Activated CD8-positive, alpha-beta T cell treated with anti-CD3 and anti-CD28 coated beads for 36 hours (primary cell): Measurements from ENCODE around the gene TM6SF1. TPM values are rescaled to one million over a fixed set of nuclear protein-coding genes. Genes with fewer than 3 reads are reported as not detected.

ENCODE experiments used
- ATAC-seq: fragments of 200-7000 bp; cut with Tn5 transposase; one replicate; pipeline ENCODE4 v1.10.0; 2021; ENCODE audit warnings: mild to moderate bottlenecking, moderate library complexity
- CTCF ChIA-PET: fragments of 350-600 bp; sonication (Branson Sonifier 250); formaldehyde crosslinking; loops from one replicate; lab custom pipeline; 2021; ENCODE audit warnings: antibody characterized with exemption; lab: Charles Lee
- POLR2A ChIA-PET: fragments of 350-600 bp; sonication (Branson Sonifier 250); formaldehyde crosslinking; loops from one replicate; lab custom pipeline; 2021; ENCODE audit warnings: antibody characterized with exemption; lab: Charles Lee
- DNase-seq: peaks from one replicate; pipeline ENCODE4 v3.0.0-alpha.2; 2020
- H3K27ac Mint-ChIP-seq: one replicate; pipeline ENCODE4 v1.8.0; 2021; ENCODE audit warnings: mild to moderate bottlenecking, mixed read lengths
- H3K27me3 Mint-ChIP-seq: one replicate; pipeline ENCODE4 v1.8.0; 2021; ENCODE audit warnings: mixed read lengths
- H3K36me3 Mint-ChIP-seq: one replicate; pipeline ENCODE4 v1.8.0; 2021; ENCODE audit warnings: low read depth, mixed read lengths
- H3K4me1 Mint-ChIP-seq: one replicate; pipeline ENCODE4 v1.8.0; 2021; ENCODE audit warnings: low read depth, mixed read lengths
- H3K4me3 Mint-ChIP-seq: one replicate; pipeline ENCODE4 v1.8.0; 2021; ENCODE audit warnings: mild to moderate bottlenecking, moderate library complexity, mixed read lengths
- H3K9me3 Mint-ChIP-seq: one replicate; pipeline ENCODE4 v1.8.0; 2021; ENCODE audit warnings: mixed read lengths
- CTCF ChIP-seq: fragments of 200-600 bp; IDR thresholded peaks from one replicate; pipeline ENCODE4 v1.8.0; 2022; ENCODE audit warnings: antibody characterized with exemption, mild to moderate bottlenecking
- intact Hi-C: fragments of 100-400 bp; cut with micrococcal nuclease; formaldehyde crosslinking; loops from one replicate; pipeline ENCODE4 v1.10.0; 2022
- total RNA-seq, 2 experiments: library from RNA; stranded (reverse); gene quantifications; one replicate each; pipeline ENCODE4 v1.2.3, GENCODE V29; 2021

TM6SF1 gene
- total RNA-seq, 2 experiments from 2014 or later, result 5.6 TPM

GRCh38 chr15:83063551-83063950, 43.9 kb upstream of the TM6SF1 start:
- ChIA-PET CTCF (interaction anchor here (1.8 to 2.0 kb wide), 2 partner anchors 52 to 145 kb away, joined by 5 to 6 read pairs; partner anchors contain the start of gene C15orf40), POLR2A (interaction anchor here (1.1 kb wide), 1 partner anchor 9 kb away, joined by 4 read pairs; no protein-coding TSS in a partner anchor)
- Mint-ChIP-seq H3K4me3 (no peak overlapping the region), H3K36me3 (peaks cover 21% of the 10 kb centered on the region), H3K27ac (no peak overlapping the region), H3K9me3 (no peaks in the 10 kb centered on the region), H3K27me3 (no peaks in the 10 kb centered on the region), H3K4me1 (peaks cover 18% of the 10 kb centered on the region)
- TF ChIP-seq CTCF, result no peak
- intact Hi-C loops, result no loop called here
- no peak for ATAC-seq
- DNase-seq, result no peak

DNA sequence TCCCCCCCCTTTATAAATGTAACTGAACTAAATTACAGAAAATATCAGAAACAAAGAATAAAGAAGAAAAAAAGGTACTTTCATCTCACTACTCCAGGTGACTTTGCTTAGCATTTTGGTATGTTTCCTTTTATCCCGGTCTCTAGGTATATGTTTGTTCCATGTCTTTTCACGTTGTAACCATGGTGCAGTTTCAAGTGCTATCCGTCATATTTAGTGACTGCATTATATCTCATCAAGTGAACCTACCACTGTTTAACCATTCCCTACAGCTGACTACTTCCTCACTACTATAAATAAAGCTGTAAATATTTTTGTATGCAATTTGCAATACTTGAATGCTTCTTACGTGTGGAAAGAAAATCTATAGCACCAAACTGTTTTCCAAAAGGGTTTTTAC, 42.6 kb upstream of the TM6SF1 start:
- intact Hi-C loops, result loop anchor here (5.0 kb wide), 1 partner anchor 147 kb away; no protein-coding TSS in a partner anchor
- DNase-seq (no peak), ATAC-seq (no peak)
- Mint-ChIP-seq H3K4me3 (no peak overlapping the region), H3K27me3 (no peaks in the 10 kb centered on the region), H3K9me3 (peaks cover 6% of the 10 kb centered on the region), H3K36me3 (peaks cover 24% of the 10 kb centered on the region), H3K27ac (peak overlapping the region; percentile 88), H3K4me1 (peaks cover 17% of the 10 kb centered on the region)
- CTCF ChIA-PET, result no interaction called here
- POLR2A ChIA-PET, result interaction anchor here (0.7 to 1.5 kb wide), 5 partner anchors 8 to 143 kb away, joined by 3 to 7 read pairs (median 3); partner anchors contain the start of gene HDGFL3
- no peak for TF ChIP-seq CTCF

- CTCF ChIA-PET, result no interaction called here
- no peak for DNase-seq
- TF ChIP-seq CTCF, result no peak
- peaks cover 24% of the 10 kb centered on the region for H3K36me3 Mint-ChIP-seq
- H3K27ac Mint-ChIP-seq, result peak overlapping the region; percentile 88
- peaks cover 17% of the 10 kb centered on the region for H3K4me1 Mint-ChIP-seq
- ATAC-seq, result no peak
- intact Hi-C loops, result loop anchor here (5.0 kb wide), 1 partner anchor 147 kb away; no protein-coding TSS in a partner anchor
- H3K9me3 Mint-ChIP-seq, result peaks cover 6% of the 10 kb centered on the region
- POLR2A ChIA-PET, result interaction anchor here (0.7 to 1.5 kb wide), 4 partner anchors 9 to 143 kb away, joined by 3 to 7 read pairs (median 4); partner anchors contain the start of gene HDGFL3
- no peak overlapping the region for H3K4me3 Mint-ChIP-seq
- no peaks in the 10 kb centered on the region for H3K27me3 Mint-ChIP-seq
Observed at GRCh38 chr15:83065431-83065830, 42.0 kb upstream of the TM6SF1 start.

- H3K27ac Mint-ChIP-seq, result peak overlapping the region; percentile 88
- ChIA-PET POLR2A (interaction anchor here (1.2 to 2.2 kb wide), 5 partner anchors 9 to 134 kb away, joined by 3 to 12 read pairs (median 7); partner anchors contain the start of gene TM6SF1), CTCF (no interaction called here)
- peaks cover 22% of the 10 kb centered on the region for H3K36me3 Mint-ChIP-seq
- no peaks in the 10 kb centered on the region for H3K27me3 Mint-ChIP-seq
- peaks cover 17% of the 10 kb centered on the region for H3K4me1 Mint-ChIP-seq
- DNase-seq (no peak), ATAC-seq (no peak)
- H3K4me3 Mint-ChIP-seq, result no peak overlapping the region
- intact Hi-C loops, result loop anchor here (5.0 kb wide), 1 partner anchor 146 kb away; no protein-coding TSS in a partner anchor
- peaks cover 6% of the 10 kb centered on the region for H3K9me3 Mint-ChIP-seq
- TF ChIP-seq CTCF, result no peak
Observed at GRCh38 chr15:83066034-83066733, 41.3 kb upstream of the TM6SF1 start.
